GM23338 (cell line): Measurements from ENCODE around the gene PPFIA2. TPM values are rescaled to one million over a fixed set of nuclear protein-coding genes. Genes with fewer than 3 reads are reported as not detected.

Experiments used
- ATAC-seq: fragments of 200-7000 bp; cut with Tn5 transposase; 3 replicates; pipeline ENCODE4 v1.9.1; 2020
- DNase-seq: peaks from one replicate; pipeline ENCODE4 v3.0.0-alpha.2; 2015; ENCODE audit warnings: low spot score
- H2AFZ ChIP-seq: fragments of 200-600 bp; sonication (generic); 2 replicates; pipeline ENCODE4 v1.8.0; 2016; ENCODE audit warnings: antibody characterized with exemption, mild to moderate bottlenecking, moderate library complexity
- H3F3A ChIP-seq: fragments of 200-600 bp; sonication (generic); replicated peaks from 2 replicates; pipeline ENCODE4 v1.8.0; 2017; ENCODE audit warnings: antibody characterized with exemption, mixed run types, low read depth
- H3K27ac ChIP-seq: fragments of 200-600 bp; sonication (generic); 2 replicates; pipeline ENCODE4 v1.6.1; 2016; ENCODE audit warnings: low read depth
- H3K27me3 ChIP-seq: fragments of 200-600 bp; sonication (generic); 2 replicates; pipeline ENCODE4 v1.8.0; 2016; ENCODE audit warnings: mild to moderate bottlenecking, mixed run types, moderate library complexity; ENCODE audit not compliant: insufficient read depth
- H3K36me3 ChIP-seq: fragments of 200-600 bp; sonication (generic); 2 replicates; pipeline ENCODE4 v1.8.0; 2016; ENCODE audit warnings: mild to moderate bottlenecking; ENCODE audit not compliant: insufficient read depth
- H3K4me1 ChIP-seq: fragments of 200-600 bp; sonication (generic); 2 replicates; pipeline ENCODE4 v1.8.0; 2016; ENCODE audit warnings: mild to moderate bottlenecking, moderate library complexity; ENCODE audit not compliant: insufficient read depth
- H3K4me2 ChIP-seq: fragments of 200-600 bp; sonication (generic); 2 replicates; pipeline ENCODE4 v1.7.1; 2017; ENCODE audit warnings: mixed run types
- H3K4me3 ChIP-seq: fragments of 200-600 bp; sonication (generic); 2 replicates; pipeline ENCODE4 v1.6.1; 2016; ENCODE audit warnings: mixed run types
- H3K79me2 ChIP-seq: fragments of 200-600 bp; sonication (generic); replicated peaks from 2 replicates; pipeline ENCODE4 v1.8.0; 2017; ENCODE audit warnings: mild to moderate bottlenecking; ENCODE audit not compliant: insufficient read depth
- H3K9me2 ChIP-seq: fragments of 200-600 bp; sonication (generic); 2 replicates; pipeline ENCODE4 v1.8.0; 2017; ENCODE audit not compliant: insufficient read depth
- H4K20me1 ChIP-seq: fragments of 200-600 bp; sonication (generic); replicated peaks from 2 replicates; pipeline ENCODE4 v1.8.0; 2017; ENCODE audit warnings: mild to moderate bottlenecking; ENCODE audit not compliant: insufficient read depth
- H3K27ac Mint-ChIP-seq: 2 replicates; pipeline ENCODE4 v1.8.0; 2020; ENCODE audit warnings: inconsistent platforms, mild to moderate bottlenecking, moderate library complexity, mixed read lengths
- H3K27me3 Mint-ChIP-seq: 3 replicates; pipeline ENCODE4 v1.8.0; 2022; ENCODE audit warnings: low read depth, mild to moderate bottlenecking, moderate library complexity, mixed read lengths, inconsistent platforms; ENCODE audit not compliant: insufficient read depth, poor library complexity
- H3K36me3 Mint-ChIP-seq: 3 replicates; pipeline ENCODE4 v1.8.0; 2021; ENCODE audit warnings: low read depth, mild to moderate bottlenecking, inconsistent platforms, moderate library complexity, mixed read lengths
- H3K4me1 Mint-ChIP-seq: 3 replicates; pipeline ENCODE4 v1.8.0; 2020; ENCODE audit warnings: mild to moderate bottlenecking, inconsistent platforms, mixed read lengths
- H3K4me3 Mint-ChIP-seq: 3 replicates; pipeline ENCODE4 v1.8.0; 2021; ENCODE audit warnings: moderate library complexity, mild to moderate bottlenecking, inconsistent platforms, mixed read lengths
- H3K9me3 Mint-ChIP-seq: 3 replicates; pipeline ENCODE4 v1.8.0; 2020; ENCODE audit warnings: moderate library complexity, mild to moderate bottlenecking, inconsistent platforms, mixed read lengths
- REST ChIP-seq: IDR thresholded peaks from one replicate; pipeline ENCODE4 v1.6.1; 2018; ENCODE audit warnings: antibody characterized with exemption; ENCODE audit not compliant: unreplicated experiment
- ZNF462 ChIP-seq: fragments of 250-450 bp; sonication (Bioruptor Pico); IDR thresholded peaks from 2 replicates; pipeline ENCODE4 v1.5.0; 2020; ENCODE audit warnings: mild to moderate bottlenecking, moderate library complexity
- polyA plus RNA-seq: library from polyadenylated mRNA; unstranded; fragments of >200 nt; fragmentation: Nextera tagmentation; extraction: Ambion mirVana; gene quantifications from 2 replicates; pipeline ENCODE4 v1.2.1, GENCODE V29; 2016
- total RNA-seq: library from RNA; depleted of rRNA; stranded (reverse); fragments of >200 nt; shearing (Covaris generic); gene quantifications from 2 replicates; pipeline ENCODE4 v1.2.3, GENCODE V29; 2014

PPFIA2 gene
- total and polyA plus RNA-seq, 2 experiments from 2014 or later = 5.4 to 7.2 TPM

GRCh38 chr12:81375969-81376368 lies 383.2 kb downstream of the PPFIA2 start:
- Histone ChIP-seq H3F3A (no peaks in the 10 kb centered on the region), H3K9me2 (no peaks in the 10 kb centered on the region), H3K36me3 (no peaks in the 10 kb centered on the region), H3K4me3 (no peak overlapping the region), H4K20me1 (no peaks in the 10 kb centered on the region), H3K4me2 (no peak overlapping the region), H3K27me3 (no peaks in the 10 kb centered on the region), H3K27ac (no peak overlapping the region), H2AFZ (no peak overlapping the region), H3K4me1 (no peaks in the 10 kb centered on the region), H3K79me2 (no peaks in the 10 kb centered on the region)
- no peaks in the 10 kb centered on the region for H3K4me1 Mint-ChIP-seq
- no peaks in the 10 kb centered on the region for H3K36me3 Mint-ChIP-seq
- no peak for TF ChIP-seq REST
- no peak for TF ChIP-seq ZNF462 (CRISPR knock-in tag)
- no peak overlapping the region for H3K4me3 Mint-ChIP-seq
- ATAC-seq (no peak), DNase-seq (no peak)
- H3K27ac Mint-ChIP-seq = no peak overlapping the region
- H3K9me3 Mint-ChIP-seq = no peaks in the 10 kb centered on the region
- H3K27me3 Mint-ChIP-seq = no peaks in the 10 kb centered on the region
